Measurements from ENCODE around the gene COPB2. TPM values are rescaled to one million over a fixed set of nuclear protein-coding genes. Genes with fewer than 3 reads are reported as not detected.
"Not testable (repeated sequence)": the region's sequence is repeated elsewhere in the genome, so short reads cannot be mapped to it uniquely, and the experiment has no call there.

COPB2 gene
- total RNA-seq, 3 donors from 2014 or later (not counting 1 experiment from before 2014, with no cell fraction given) = 34.7 to 50.2 (median 42.4) TPM

GRCh38 chr3:139421040-139421439 lies 31.6 kb upstream of the COPB2 start:
- no peaks in the 10 kb centered on the region for H3K9me3 ChIP-seq (ENCODE audit: control insufficient read depth, insufficient read depth, low read length)
- intact Hi-C loops (cut with micrococcal nuclease) = loop anchor here (10.0 kb wide), 2 partner anchors 1314 to 1684 kb away; no protein-coding TSS in a partner anchor
- no peak for DNase-seq

GRCh38 chr3:139418144-139418543 lies 28.7 kb upstream of the COPB2 start:
- no peak overlapping the region for H3K27ac ChIP-seq (ENCODE audit: low read length)
- ATAC-seq = no peak
- intact Hi-C loops (cut with micrococcal nuclease) = no loop called here

More at GRCh38 chr3:139421040-139421439, 31.6 kb upstream of the COPB2 start:
- Mint-ChIP-seq H3K27me3 (ENCODE audit: low read depth in 2 of 2) (no peaks in the 10 kb centered on the region), H3K4me3 (no peak overlapping the region), H3K36me3 (peaks cover 16% of the 10 kb centered on the region), H3K4me1 (no peaks in the 10 kb centered on the region), H3K9me3 (peaks cover 4 to 12% of the 10 kb centered on the region in 2 donors), H3K27ac (no peak overlapping the region)
- no peak for ATAC-seq
- WGBS (ENCODE audit: insufficient coverage) = no CpG with 5 or more reads among the region's 1 CpG
- H3K36me3 ChIP-seq (ENCODE audit: control insufficient read depth, insufficient read depth, low read length) = no peaks in the 10 kb centered on the region
- TF ChIP-seq, protein P1, sequence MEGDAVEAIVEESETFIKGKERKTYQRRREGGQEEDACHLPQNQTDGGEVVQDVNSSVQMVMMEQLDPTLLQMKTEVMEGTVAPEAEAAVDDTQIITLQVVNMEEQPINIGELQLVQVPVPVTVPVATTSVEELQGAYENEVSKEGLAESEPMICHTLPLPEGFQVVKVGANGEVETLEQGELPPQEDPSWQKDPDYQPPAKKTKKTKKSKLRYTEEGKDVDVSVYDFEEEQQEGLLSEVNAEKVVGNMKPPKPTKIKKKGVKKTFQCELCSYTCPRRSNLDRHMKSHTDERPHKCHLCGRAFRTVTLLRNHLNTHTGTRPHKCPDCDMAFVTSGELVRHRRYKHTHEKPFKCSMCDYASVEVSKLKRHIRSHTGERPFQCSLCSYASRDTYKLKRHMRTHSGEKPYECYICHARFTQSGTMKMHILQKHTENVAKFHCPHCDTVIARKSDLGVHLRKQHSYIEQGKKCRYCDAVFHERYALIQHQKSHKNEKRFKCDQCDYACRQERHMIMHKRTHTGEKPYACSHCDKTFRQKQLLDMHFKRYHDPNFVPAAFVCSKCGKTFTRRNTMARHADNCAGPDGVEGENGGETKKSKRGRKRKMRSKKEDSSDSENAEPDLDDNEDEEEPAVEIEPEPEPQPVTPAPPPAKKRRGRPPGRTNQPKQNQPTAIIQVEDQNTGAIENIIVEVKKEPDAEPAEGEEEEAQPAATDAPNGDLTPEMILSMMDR (IDR thresholded peaks at IDR 0.05) = no peak
- H3K27ac ChIP-seq (ENCODE audit: low read length) = no peak overlapping the region
- no peak overlapping the region for H3K4me3 ChIP-seq (ENCODE audit: low read length)
- H3K4me1 ChIP-seq (ENCODE audit: control insufficient read depth, insufficient read depth, low read length) = no peaks in the 10 kb centered on the region
- no peaks in the 10 kb centered on the region for H3K27me3 ChIP-seq (ENCODE audit: control insufficient read depth, insufficient read depth, low read length)

DNA sequence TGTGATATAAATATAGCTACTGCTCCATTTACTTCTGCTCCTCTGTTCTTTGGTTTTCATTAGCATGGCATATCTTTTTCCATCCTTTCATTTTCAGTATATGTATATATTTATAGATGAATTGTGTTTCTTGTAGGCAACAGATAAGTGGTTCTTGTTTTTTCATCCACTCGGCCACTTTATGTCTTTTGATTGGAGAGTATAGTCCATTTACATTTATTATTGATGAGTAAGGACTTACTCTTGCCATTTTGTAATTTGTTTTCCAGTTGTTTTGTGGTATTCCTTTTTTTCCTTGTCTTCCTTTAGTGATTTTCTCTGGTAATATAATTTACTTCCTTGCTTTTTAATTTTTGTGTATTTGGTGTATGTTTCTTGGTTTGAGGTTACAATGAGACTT lies 26.8 kb upstream of the COPB2 start:
- no peak overlapping the region for H3K4me3 Mint-ChIP-seq
- Histone ChIP-seq H3K27me3 (ENCODE audit: control insufficient read depth, insufficient read depth, low read length) (no peaks in the 10 kb centered on the region), H3K9me3 (ENCODE audit: control insufficient read depth, insufficient read depth, low read length) (peaks cover 14% of the 10 kb centered on the region), H3K4me1 (ENCODE audit: control insufficient read depth, insufficient read depth, low read length) (no peaks in the 10 kb centered on the region), H3K4me3 (ENCODE audit: low read length) (no peak overlapping the region), H3K36me3 (ENCODE audit: control insufficient read depth, insufficient read depth, low read length) (no peaks in the 10 kb centered on the region), H3K27ac (ENCODE audit: low read length) (no peak overlapping the region)
- H3K9me3 Mint-ChIP-seq = peaks cover 16 to 28% of the 10 kb centered on the region in 2 donors
- DNase-seq (no peak), ATAC-seq (no peak)
- H3K4me1 Mint-ChIP-seq = no peaks in the 10 kb centered on the region
- no peak overlapping the region for H3K27ac Mint-ChIP-seq
- intact Hi-C loops (cut with micrococcal nuclease) = no loop called here
- no CpG with 5 or more reads among the region's 1 CpG for WGBS (ENCODE audit: insufficient coverage)
- peaks cover 39% of the 10 kb centered on the region for H3K36me3 Mint-ChIP-seq
- no peaks in the 10 kb centered on the region for H3K27me3 Mint-ChIP-seq (ENCODE audit: low read depth in 2 of 2)
- TF ChIP-seq, protein P1 (IDR thresholded peaks at IDR 0.05) = no peak

More at GRCh38 chr3:139418144-139418543, 28.7 kb upstream of the COPB2 start:
- Histone ChIP-seq H3K4me3 (ENCODE audit: low read length) (no peak overlapping the region), H3K27me3 (ENCODE audit: control insufficient read depth, insufficient read depth, low read length) (no peaks in the 10 kb centered on the region), H3K4me1 (ENCODE audit: control insufficient read depth, insufficient read depth, low read length) (no peaks in the 10 kb centered on the region), H3K9me3 (ENCODE audit: control insufficient read depth, insufficient read depth, low read length) (peaks cover 14% of the 10 kb centered on the region), H3K36me3 (ENCODE audit: control insufficient read depth, insufficient read depth, low read length) (no peaks in the 10 kb centered on the region)
- 85% methylated on average over 2 of the region's 2 CpGs for WGBS (ENCODE audit: insufficient coverage)
- Mint-ChIP-seq H3K4me3 (no peak overlapping the region), H3K9me3 (peaks cover 12 to 18% of the 10 kb centered on the region in 2 donors), H3K36me3 (peaks cover 22% of the 10 kb centered on the region), H3K4me1 (no peaks in the 10 kb centered on the region), H3K27ac (no peak overlapping the region), H3K27me3 (ENCODE audit: low read depth in 2 of 2) (no peaks in the 10 kb centered on the region)
- no peak for DNase-seq
- TF ChIP-seq, protein P1 (IDR thresholded peaks at IDR 0.05) = no peak

DNA sequence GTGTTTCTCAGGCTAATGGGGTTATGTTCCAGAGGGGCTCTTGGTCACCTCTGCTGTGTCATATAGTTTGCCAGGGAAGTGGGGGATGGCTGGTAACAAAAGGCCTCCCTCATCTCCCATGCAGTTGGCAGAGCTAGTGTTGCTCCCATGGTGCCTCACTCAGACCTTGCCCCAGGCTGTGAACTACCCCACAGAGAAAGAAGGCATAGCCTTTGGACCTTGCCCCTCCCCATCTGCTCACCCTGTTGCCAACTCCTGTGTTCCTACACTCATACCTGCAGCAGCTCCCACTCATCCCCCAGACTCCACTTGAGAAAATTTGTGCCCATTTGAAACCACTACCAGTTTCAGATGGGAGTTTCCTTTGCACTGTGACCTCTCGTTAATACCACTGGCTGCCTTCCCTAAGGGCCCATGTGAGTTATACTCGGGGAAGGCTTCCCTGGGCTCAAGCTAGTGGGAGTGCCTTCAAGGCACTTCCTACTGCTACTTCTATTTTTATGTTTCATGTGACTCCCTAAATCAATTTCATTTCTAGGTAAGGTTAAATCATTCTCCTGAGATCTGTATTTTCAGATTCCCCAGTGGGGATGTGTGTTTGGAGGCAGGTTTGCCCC lies 25.3 kb upstream of the COPB2 start:
- Mint-ChIP-seq H3K4me3 (no peak overlapping the region), H3K27me3 (ENCODE audit: low read depth in 2 of 2) (no peaks in the 10 kb centered on the region), H3K36me3 (peaks cover 43% of the 10 kb centered on the region), H3K4me1 (no peaks in the 10 kb centered on the region), H3K9me3 (peaks cover 16 to 28% of the 10 kb centered on the region in 2 donors), H3K27ac (no peak overlapping the region)
- H3K27me3 ChIP-seq (ENCODE audit: control insufficient read depth, insufficient read depth, low read length) = no peaks in the 10 kb centered on the region
- H3K9me3 ChIP-seq (ENCODE audit: control insufficient read depth, insufficient read depth, low read length) = peaks cover 14% of the 10 kb centered on the region
- H3K4me3 ChIP-seq (ENCODE audit: low read length) = no peak overlapping the region
- H3K4me1 ChIP-seq (ENCODE audit: control insufficient read depth, insufficient read depth, low read length) = no peaks in the 10 kb centered on the region
- no peaks in the 10 kb centered on the region for H3K36me3 ChIP-seq (ENCODE audit: control insufficient read depth, insufficient read depth, low read length)
- intact Hi-C loops (cut with micrococcal nuclease) = no loop called here
- no peak overlapping the region for H3K27ac ChIP-seq (ENCODE audit: low read length)
- TF ChIP-seq, protein P1 (IDR thresholded peaks at IDR 0.05) = no peak
- DNase-seq (no peak), ATAC-seq (no peak)
- WGBS (ENCODE audit: insufficient coverage) = 81% methylated on average over 2 of the region's 2 CpGs

DNA sequence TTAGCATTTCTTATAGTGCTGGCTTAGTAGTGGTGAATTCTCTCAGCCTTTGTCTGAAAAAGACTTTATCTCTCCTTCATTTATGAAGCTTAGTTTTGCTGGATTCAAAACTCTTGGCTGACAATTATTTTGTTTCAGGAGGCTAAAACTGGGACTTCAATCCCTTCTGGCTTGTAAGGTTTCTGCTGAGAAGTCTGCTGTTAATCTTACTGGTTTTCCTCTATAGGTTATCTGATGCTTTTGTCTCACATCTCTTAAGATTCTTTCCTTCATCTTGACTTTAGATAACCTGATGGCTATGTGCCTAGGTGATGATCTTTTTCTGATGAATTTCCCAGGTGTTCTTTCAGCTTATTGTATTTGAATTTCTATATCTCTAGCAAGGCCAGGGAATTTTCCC lies 23.4 kb upstream of the COPB2 start:
- intact Hi-C loops (cut with micrococcal nuclease); H3K27ac ChIP-seq (ENCODE audit: low read length); H3K4me3 Mint-ChIP-seq; H3K27me3 Mint-ChIP-seq (ENCODE audit: low read depth in 2 of 2); ATAC-seq; H3K27ac Mint-ChIP-seq; H3K4me1 Mint-ChIP-seq; H3K27me3 ChIP-seq (ENCODE audit: control insufficient read depth, insufficient read depth, low read length); H3K4me3 ChIP-seq (ENCODE audit: low read length); DNase-seq; H3K36me3 ChIP-seq (ENCODE audit: control insufficient read depth, insufficient read depth, low read length); H3K4me1 ChIP-seq (ENCODE audit: control insufficient read depth, insufficient read depth, low read length): not testable (repeated sequence)
- peaks cover 14% of the 10 kb centered on the region for H3K9me3 ChIP-seq (ENCODE audit: control insufficient read depth, insufficient read depth, low read length)
- Mint-ChIP-seq H3K36me3 (peaks cover 52% of the 10 kb centered on the region), H3K9me3 (peaks cover 19 to 36% of the 10 kb centered on the region in 2 donors)
